Duodenal mucosa (tissue), 2 donors: ENCODE results near the gene ZNF205.

Experiments used
- H3K27ac ChIP-seq: one replicate; pipeline ENCODE4 v1.7.0; 2013; ENCODE audit warnings: low read depth, low read length
- H3K27me3 ChIP-seq, 2 donors: one replicate each; pipeline ENCODE4 v1.7.0; 2013; ENCODE audit warnings: low read length in 2 of 2, control low read depth in 1 of 2; ENCODE audit not compliant: insufficient read depth in 2 of 2, control insufficient read depth in 1 of 2
- H3K36me3 ChIP-seq, 2 donors: one replicate each; pipeline ENCODE4 v1.7.0; 2013; ENCODE audit warnings: low read length in 2 of 2, control low read depth in 1 of 2; ENCODE audit not compliant: insufficient read depth in 2 of 2, control insufficient read depth in 1 of 2
- H3K4me1 ChIP-seq, 2 donors: one replicate each; pipeline ENCODE4 v1.7.0; 2013; ENCODE audit warnings: low read length in 2 of 2, control low read depth in 1 of 2; ENCODE audit not compliant: insufficient read depth in 2 of 2, control insufficient read depth in 1 of 2
- H3K4me3 ChIP-seq, 2 donors: one replicate each; pipeline ENCODE4 v1.7.0; 2013; ENCODE audit warnings: low read length in 2 of 2, low read depth in 1 of 2
- H3K9ac ChIP-seq, 2 donors: one replicate each; pipeline ENCODE4 v1.7.0; 2013; ENCODE audit warnings: low read length in 2 of 2, low read depth in 1 of 2
- H3K9me3 ChIP-seq, 2 donors: one replicate each; pipeline ENCODE4 v1.7.0; 2013; ENCODE audit warnings: low read length in 2 of 2, control low read depth in 1 of 2; ENCODE audit not compliant: control insufficient read depth in 1 of 2

Gene ZNF205

DNA sequence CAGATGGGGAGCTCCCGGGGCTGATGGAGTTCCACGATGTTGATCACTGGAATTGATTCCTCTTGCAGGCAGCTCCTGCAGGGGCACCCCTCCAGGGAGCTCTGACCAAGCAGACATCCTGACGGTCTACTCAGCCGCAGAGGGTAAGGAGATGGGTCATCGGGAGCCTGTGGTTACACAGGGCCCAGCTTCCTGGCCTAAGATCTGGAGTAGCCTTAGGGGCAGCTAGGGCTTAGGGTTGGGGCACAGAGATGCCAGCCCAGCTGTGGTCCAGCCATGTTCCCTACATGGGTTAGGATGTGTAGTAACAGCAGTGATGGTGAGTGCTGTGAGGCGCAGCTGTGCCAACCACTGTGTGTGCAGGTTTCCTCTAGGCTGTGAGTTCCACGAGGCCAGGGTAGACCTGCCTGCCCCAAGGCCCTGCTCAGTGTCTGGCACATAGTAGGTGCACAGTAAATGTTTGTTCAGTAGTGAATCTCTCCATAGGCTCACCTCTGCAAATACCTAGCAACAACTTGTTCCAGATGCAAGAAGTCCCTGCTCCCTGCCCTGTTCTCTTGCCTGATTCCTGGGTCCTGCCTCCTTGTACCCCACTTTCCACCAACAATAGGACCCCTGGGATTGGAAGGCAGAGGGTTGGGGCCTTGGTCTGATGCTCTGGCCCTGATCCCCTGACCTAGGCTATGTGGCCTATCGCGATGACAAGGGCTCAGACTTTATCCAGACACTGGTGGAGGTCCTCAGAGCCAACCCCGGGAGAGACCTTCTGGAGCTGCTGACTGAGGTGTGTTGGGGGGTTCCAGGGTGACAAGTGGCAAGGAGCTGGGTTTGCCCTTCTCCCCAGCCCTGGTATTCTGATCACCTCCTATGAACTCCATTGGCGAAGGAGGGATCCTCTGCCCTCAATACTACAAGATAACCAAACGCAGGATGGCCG, 36.1 kb downstream of the ZNF205 start:
- Histone ChIP-seq H3K9ac (peak overlapping the region in 1 of 2 donors; percentile 81), H3K4me1 (peaks cover 22 to 35% of the 10 kb centered on the region in 2 donors), H3K4me3 (no peak overlapping the region), H3K27me3 (no peaks in the 10 kb centered on the region), H3K9me3 (no peaks in the 10 kb centered on the region), H3K36me3 (no peaks in the 10 kb centered on the region), H3K27ac (no peak overlapping the region)

DNA sequence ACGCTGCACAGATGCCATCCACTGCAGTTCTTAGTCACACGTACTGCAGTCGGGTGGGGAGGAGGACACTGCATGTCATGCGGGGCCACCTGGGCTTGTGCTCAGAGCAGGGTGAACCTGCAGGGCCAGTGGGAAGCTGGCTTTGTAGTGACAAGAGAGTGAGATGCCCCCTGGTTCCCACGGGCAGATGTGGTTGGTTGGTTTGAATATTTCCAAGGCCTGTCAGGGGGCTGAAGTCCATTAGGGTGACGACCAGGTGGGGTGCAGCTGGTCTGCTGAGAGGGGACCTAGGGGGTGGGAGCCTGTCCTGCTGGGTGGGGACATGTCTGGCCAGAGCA, 36.8 kb downstream of the ZNF205 start:
- H3K9me3 ChIP-seq, result no peaks in the 10 kb centered on the region
- H3K27me3 ChIP-seq, result no peaks in the 10 kb centered on the region
- peak overlapping the region; percentile 70 to 83 for H3K4me3 ChIP-seq
- peaks cover 18 to 31% of the 10 kb centered on the region in 2 donors for H3K4me1 ChIP-seq
- no peak overlapping the region for H3K27ac ChIP-seq
- H3K9ac ChIP-seq, result peak overlapping the region in 1 of 2 donors; percentile 81
- H3K36me3 ChIP-seq, result no peaks in the 10 kb centered on the region

DNA sequence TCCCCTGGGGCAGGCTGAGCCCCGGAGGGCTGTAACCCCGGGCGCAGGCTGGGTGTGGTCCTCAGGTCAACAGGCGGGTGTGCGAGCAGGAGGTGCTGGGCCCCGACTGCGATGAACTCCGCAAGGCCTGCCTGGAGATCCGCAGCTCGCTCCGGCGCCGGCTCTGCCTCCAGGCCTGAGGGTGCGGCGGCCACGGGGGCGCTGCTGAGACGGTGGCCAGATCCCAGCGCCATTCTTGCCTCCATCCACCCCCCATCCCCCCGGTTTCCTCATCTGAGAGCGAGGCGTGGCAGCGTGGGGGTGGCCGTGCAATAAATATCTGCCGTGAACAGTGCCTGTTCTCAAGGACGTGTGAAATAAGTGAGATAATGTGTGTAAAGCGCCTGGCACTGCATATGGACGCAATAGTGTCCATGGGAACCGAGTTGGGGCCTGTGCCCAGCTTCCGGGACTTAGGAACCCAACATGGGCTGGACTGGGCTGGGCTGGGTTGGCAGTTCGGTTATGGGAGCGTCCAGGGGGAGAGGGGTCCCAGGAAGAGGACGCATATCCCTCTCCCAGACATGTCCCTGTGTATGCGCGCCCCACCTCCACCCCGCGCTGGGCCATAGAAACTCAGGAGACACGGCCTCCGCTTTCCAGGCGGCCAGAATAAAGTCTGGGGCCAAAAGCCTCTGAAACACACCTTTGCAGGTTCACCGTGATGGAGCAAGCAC, 37.4 kb downstream of the ZNF205 start:
- peak overlapping the region; percentile 70 to 83 for H3K4me3 ChIP-seq
- H3K4me1 ChIP-seq, result peaks cover 17 to 27% of the 10 kb centered on the region in 2 donors
- H3K9ac ChIP-seq, result peak overlapping the region; percentile 81 to 90
- H3K9me3 ChIP-seq, result no peaks in the 10 kb centered on the region
- H3K27me3 ChIP-seq, result no peaks in the 10 kb centered on the region
- peak overlapping the region; percentile 81 for H3K27ac ChIP-seq
- no peaks in the 10 kb centered on the region for H3K36me3 ChIP-seq

DNA sequence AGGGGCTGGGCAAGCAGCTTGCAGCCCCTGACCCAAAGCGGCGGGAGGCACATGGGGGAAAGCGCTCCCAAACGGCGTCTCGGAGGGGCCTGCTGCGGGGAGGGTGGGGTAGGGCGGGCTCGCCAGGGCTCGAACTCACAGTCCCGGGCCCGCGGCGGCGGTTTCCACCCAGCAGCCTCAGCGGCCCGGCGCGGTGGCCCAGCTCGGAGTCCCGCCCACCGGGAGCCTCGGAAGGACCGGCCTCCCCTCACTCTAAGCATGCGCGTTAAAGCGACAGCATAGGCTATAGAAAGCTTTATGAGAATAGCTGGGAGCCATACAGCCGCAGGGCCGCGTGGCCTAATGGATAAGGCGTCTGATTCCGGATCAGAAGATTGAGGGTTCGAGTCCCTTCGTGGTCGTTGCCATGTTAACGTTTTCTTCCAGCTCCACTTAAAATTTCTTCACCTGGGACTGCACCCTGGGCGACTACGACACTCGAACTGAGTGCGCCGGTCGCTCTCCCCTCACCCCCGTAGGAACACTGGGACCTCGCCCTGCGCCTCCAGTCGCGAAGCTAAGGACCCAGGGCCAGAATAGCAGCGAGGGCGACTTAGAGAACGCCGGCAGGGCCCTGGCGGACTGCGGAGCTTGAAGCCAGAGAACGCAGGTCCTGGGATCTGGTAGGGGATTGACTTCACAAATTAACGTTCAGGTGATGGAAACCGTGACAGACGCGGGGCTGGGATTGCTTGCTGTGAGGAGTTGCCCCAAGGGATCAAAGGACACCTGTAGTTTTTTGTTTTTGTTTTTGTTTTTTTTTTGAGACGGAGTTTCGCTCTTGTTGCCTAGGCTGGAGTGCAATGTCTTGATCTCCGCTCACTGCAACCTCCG, 38.2 kb downstream of the ZNF205 start:
- Histone ChIP-seq H3K36me3 (no peaks in the 10 kb centered on the region), H3K4me1 (peaks cover 14 to 24% of the 10 kb centered on the region in 2 donors), H3K27me3 (no peaks in the 10 kb centered on the region), H3K9ac (peak overlapping the region; percentile 81 to 90), H3K27ac (peak overlapping the region; percentile 81), H3K4me3 (peak overlapping the region; percentile 78 to 83), H3K9me3 (no peaks in the 10 kb centered on the region)

DNA sequence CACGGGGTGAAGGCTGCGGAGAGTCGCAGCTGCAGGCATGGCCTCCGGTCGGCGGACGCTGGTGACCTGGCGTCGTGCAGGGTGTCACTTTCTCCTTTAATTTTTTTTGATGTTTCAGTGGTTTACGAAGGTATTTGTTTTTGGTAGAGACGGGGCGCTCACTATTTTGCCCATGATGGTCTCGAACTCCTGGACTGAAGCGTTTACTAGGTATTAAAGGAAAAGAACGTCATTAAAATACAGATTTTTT, 39.6 kb downstream of the ZNF205 start:
- Histone ChIP-seq H3K9ac (no peak overlapping the region), H3K4me3 (peak overlapping the region; percentile 67 to 68), H3K9me3 (no peaks in the 10 kb centered on the region), H3K36me3 (no peaks in the 10 kb centered on the region), H3K27ac (no peak overlapping the region), H3K4me1 (peaks cover 14 to 24% of the 10 kb centered on the region in 2 donors), H3K27me3 (no peaks in the 10 kb centered on the region)

DNA sequence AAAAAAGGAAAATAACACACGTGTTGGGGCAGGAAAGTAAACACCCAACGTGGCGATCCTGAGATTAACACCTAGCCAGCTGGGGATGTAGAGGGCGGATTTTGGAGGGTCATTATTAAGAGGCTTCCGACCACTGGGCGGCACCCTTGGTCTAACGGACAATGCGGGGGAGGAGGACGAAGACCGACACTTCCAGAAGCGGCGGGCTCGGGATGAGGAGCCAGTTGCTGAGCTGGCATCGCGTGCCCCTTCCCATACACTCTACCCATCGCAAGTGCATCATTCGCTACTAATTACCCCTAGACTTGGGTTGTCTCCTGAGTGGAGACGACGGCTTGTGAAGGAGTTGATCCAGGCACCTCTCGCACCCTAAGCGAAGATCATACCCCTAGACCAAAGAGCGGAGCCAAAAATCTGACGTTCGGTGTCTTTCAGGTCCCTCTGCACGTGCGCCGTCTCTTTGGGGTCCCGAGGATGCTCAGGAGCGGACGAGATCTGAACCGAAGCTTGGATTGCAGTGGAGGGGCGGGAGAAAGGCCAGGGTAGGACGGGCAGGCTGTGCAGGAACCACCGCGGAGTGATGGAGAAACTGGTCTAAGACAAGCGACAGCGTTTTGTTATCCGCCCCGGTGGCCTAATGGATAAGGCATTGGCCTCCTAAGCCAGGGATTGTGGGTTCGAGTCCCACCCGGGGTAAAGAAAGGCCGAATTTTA, 40.0 kb downstream of the ZNF205 start:
- Histone ChIP-seq H3K9ac (no peak overlapping the region), H3K27ac (no peak overlapping the region)

DNA sequence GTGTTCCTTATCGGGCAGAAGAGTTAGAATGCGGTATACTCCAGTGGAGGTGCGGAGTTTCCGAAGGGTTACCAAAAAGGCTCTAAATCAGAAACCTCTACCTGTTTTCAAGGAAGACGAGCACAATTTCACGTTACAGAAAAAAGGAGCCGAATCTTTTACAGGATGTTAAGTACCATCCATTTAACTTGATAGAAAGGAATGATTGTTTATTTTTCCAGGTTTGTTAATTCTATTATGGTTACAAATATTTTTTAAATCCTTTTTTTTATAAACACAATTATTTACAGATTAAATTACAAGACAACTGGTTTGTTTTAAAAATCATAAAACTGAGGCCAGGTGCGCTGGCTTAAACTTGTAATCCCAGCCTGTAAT, 40.6 kb downstream of the ZNF205 start:
- Histone ChIP-seq H3K27me3 (no peaks in the 10 kb centered on the region), H3K27ac (no peak overlapping the region), H3K9me3 (no peaks in the 10 kb centered on the region), H3K9ac (no peak overlapping the region), H3K4me3 (no peak overlapping the region), H3K36me3 (no peaks in the 10 kb centered on the region), H3K4me1 (peaks cover 14 to 31% of the 10 kb centered on the region in 2 donors)

More for the DNA sequence above, 40.0 kb downstream of the ZNF205 start:
- peak overlapping the region; percentile 67 to 68 for H3K4me3 ChIP-seq
- no peaks in the 10 kb centered on the region for H3K36me3 ChIP-seq
- H3K4me1 ChIP-seq, result peaks cover 14 to 25% of the 10 kb centered on the region in 2 donors
- no peaks in the 10 kb centered on the region for H3K9me3 ChIP-seq
- no peaks in the 10 kb centered on the region for H3K27me3 ChIP-seq

DNA sequence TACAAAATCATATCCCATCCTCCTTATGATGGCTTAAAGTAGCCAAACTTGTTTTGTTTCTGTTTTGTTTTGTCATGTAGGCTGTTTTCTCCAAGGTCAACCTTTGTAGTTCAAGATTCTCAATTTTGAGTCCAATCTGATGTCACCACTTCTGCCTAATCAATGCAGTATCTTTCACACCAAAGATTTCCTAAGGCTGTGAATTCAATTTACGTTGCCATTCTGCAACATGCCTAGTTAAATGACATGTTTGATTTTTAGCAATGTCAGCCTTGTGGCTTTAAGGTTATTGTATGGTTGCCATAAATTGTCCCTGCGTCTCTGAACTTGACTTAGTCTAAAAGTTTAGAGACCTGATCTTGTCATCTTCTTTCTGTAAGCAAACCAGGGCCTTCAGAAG, 42.8 kb downstream of the ZNF205 start:
- Histone ChIP-seq H3K9me3 (no peaks in the 10 kb centered on the region), H3K9ac (no peak overlapping the region), H3K4me3 (no peak overlapping the region), H3K27ac (no peak overlapping the region), H3K27me3 (no peaks in the 10 kb centered on the region), H3K36me3 (no peaks in the 10 kb centered on the region), H3K4me1 (peaks cover 9 to 30% of the 10 kb centered on the region in 2 donors)

DNA sequence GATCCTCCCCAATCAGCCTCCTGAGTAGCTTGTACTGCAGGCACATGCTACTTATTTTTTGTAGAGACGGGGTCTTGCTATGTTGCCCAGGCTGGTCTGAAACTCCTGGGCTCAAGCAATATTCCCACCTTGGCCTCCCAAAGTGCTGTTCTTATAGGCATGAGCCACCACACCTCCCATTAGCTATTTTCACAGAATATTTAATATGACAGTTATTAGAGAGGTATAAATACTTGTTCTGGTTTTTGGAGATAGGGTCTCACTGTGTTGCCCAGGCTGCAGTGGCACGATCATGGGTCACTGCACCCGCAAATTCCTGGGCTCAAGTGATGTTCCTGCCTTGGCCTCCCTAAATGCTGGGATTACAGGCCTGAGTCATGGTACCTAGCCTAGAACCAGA, 43.6 kb downstream of the ZNF205 start:
- Histone ChIP-seq H3K9ac (no peak overlapping the region), H3K36me3 (no peaks in the 10 kb centered on the region), H3K9me3 (no peaks in the 10 kb centered on the region), H3K27me3 (no peaks in the 10 kb centered on the region), H3K27ac (no peak overlapping the region), H3K4me3 (no peak overlapping the region), H3K4me1 (peaks cover 9 to 29% of the 10 kb centered on the region in 2 donors)
